WTC11 (cell line): ENCODE data around the gene RGS17. TPM values are rescaled to one million over a fixed set of nuclear protein-coding genes. Genes with fewer than 3 reads are reported as not detected.

Experiments used
- ATAC-seq: fragments of 200-7000 bp; cut with Tn5 transposase; 2 replicates; pipeline ENCODE4 v1.10.0; 2021; ENCODE audit warnings: mild to moderate bottlenecking, moderate library complexity
- CTCF ChIA-PET: fragments of 300-600 bp; sonication (Branson Sonifier 250); formaldehyde crosslinking; loops from one replicate; lab custom pipeline; 2021; ENCODE audit warnings: antibody characterized with exemption; lab: Charles Lee
- POLR2A ChIA-PET: fragments of 350-600 bp; sonication (Branson Sonifier 250); formaldehyde crosslinking; loops from one replicate; lab custom pipeline; 2021; ENCODE audit warnings: antibody characterized with exemption; lab: Charles Lee
- DNase-seq: peaks from one replicate; pipeline ENCODE4 v3.0.0; 2021; ENCODE audit warnings: low spot score
- H3K27ac Mint-ChIP-seq: 2 replicates; pipeline ENCODE4 v1.8.0; 2021; ENCODE audit warnings: mixed read lengths
- H3K27me3 Mint-ChIP-seq: 2 replicates; pipeline ENCODE4 v1.8.0; 2021; ENCODE audit warnings: low read depth, mild to moderate bottlenecking, moderate library complexity, mixed read lengths
- H3K36me3 Mint-ChIP-seq: 2 replicates; pipeline ENCODE4 v1.8.0; 2021; ENCODE audit warnings: mixed read lengths
- H3K4me1 Mint-ChIP-seq: 2 replicates; pipeline ENCODE4 v1.8.0; 2022; ENCODE audit warnings: mixed read lengths
- H3K4me3 Mint-ChIP-seq: 2 replicates; pipeline ENCODE4 v1.8.0; 2021; ENCODE audit warnings: mild to moderate bottlenecking, moderate library complexity, mixed read lengths
- H3K9me3 Mint-ChIP-seq: 2 replicates; pipeline ENCODE4 v1.8.0; 2021; ENCODE audit warnings: mixed read lengths
- ARID4B ChIP-seq: sonication (generic); formaldehyde crosslinking; IDR thresholded peaks from 2 replicates; pipeline ENCODE4 v1.8.0; 2023; ENCODE audit warnings: missing genetic modification reagents, mild to moderate bottlenecking, borderline replicate concordance
- ATF3 ChIP-seq: sonication (generic); formaldehyde crosslinking; conservative IDR thresholded peaks from 2 replicates; pipeline ENCODE4 v1.8.1; 2022; ENCODE audit warnings: mild to moderate bottlenecking, missing genetic modification reagents
- CBFB ChIP-seq: sonication (generic); formaldehyde crosslinking; IDR thresholded peaks from 2 replicates; pipeline ENCODE4 v1.8.1; 2022; ENCODE audit warnings: mild to moderate bottlenecking, low read depth, missing genetic modification reagents
- CREB1 ChIP-seq: sonication (generic); formaldehyde crosslinking; IDR thresholded peaks from 2 replicates; pipeline ENCODE4 v1.8.0; 2023; ENCODE audit warnings: mild to moderate bottlenecking, missing genetic modification reagents
- ELF4 ChIP-seq: sonication (generic); formaldehyde crosslinking; IDR thresholded peaks from 2 replicates; pipeline ENCODE4 v1.8.1; 2022; ENCODE audit warnings: low read depth, mild to moderate bottlenecking, moderate library complexity, missing genetic modification reagents
- ESRRA ChIP-seq: sonication (generic); formaldehyde crosslinking; IDR thresholded peaks from 2 replicates; pipeline ENCODE4 v1.8.1; 2022; ENCODE audit warnings: mild to moderate bottlenecking, missing genetic modification reagents, borderline replicate concordance
- JUN ChIP-seq: sonication (generic); formaldehyde crosslinking; IDR thresholded peaks from 2 replicates; pipeline ENCODE4 v1.8.0; 2023; ENCODE audit warnings: mild to moderate bottlenecking, missing genetic modification reagents
- KAT7 ChIP-seq: sonication (generic); formaldehyde crosslinking; IDR thresholded peaks from 2 replicates; pipeline ENCODE4 v1.8.1; 2023; ENCODE audit warnings: missing genetic modification reagents, mild to moderate bottlenecking, borderline replicate concordance
- MAX ChIP-seq: sonication (generic); formaldehyde crosslinking; IDR thresholded peaks from 2 replicates; pipeline ENCODE4 v1.8.0; 2022; ENCODE audit warnings: mild to moderate bottlenecking, missing genetic modification reagents
- MXD4 ChIP-seq: fragments of 250-450 bp; sonication (Bioruptor Pico); IDR thresholded peaks from 2 replicates; pipeline ENCODE4 v1.8.0; 2021; ENCODE audit warnings: mild to moderate bottlenecking, moderate library complexity, borderline replicate concordance
- NR1H2 ChIP-seq: sonication (generic); formaldehyde crosslinking; IDR thresholded peaks from 2 replicates; pipeline ENCODE4 v1.9.0; 2021; ENCODE audit warnings: mild to moderate bottlenecking, moderate library complexity, missing genetic modification reagents
- PRRX2 ChIP-seq: fragments of 250-450 bp; sonication (Bioruptor Pico); IDR thresholded peaks from 2 replicates; pipeline ENCODE4 v1.8.0; 2021; ENCODE audit warnings: mild to moderate bottlenecking
- RELA ChIP-seq: sonication (generic); formaldehyde crosslinking; IDR thresholded peaks from 2 replicates; pipeline ENCODE4 v1.8.1; 2022; ENCODE audit warnings: missing genetic modification reagents, mild to moderate bottlenecking, borderline replicate concordance
- TCF7 ChIP-seq: sonication (generic); formaldehyde crosslinking; IDR thresholded peaks from 2 replicates; pipeline ENCODE4 v1.8.0; 2022; ENCODE audit warnings: mild to moderate bottlenecking, low read depth, missing genetic modification reagents, moderate library complexity
- TEAD1 ChIP-seq: sonication (generic); formaldehyde crosslinking; IDR thresholded peaks from 2 replicates; pipeline ENCODE4 v1.8.0; 2022; ENCODE audit warnings: mild to moderate bottlenecking, missing genetic modification reagents
- USF1 ChIP-seq: sonication (generic); formaldehyde crosslinking; IDR thresholded peaks from 2 replicates; pipeline ENCODE4 v1.8.0; 2022; ENCODE audit warnings: mild to moderate bottlenecking, missing genetic modification reagents
- ZNF281 ChIP-seq: sonication (generic); formaldehyde crosslinking; IDR thresholded peaks from 2 replicates; pipeline ENCODE4 v1.8.0; 2023; ENCODE audit warnings: mild to moderate bottlenecking, missing genetic modification reagents
- total RNA-seq: library from RNA; stranded (reverse); gene quantifications from 3 replicates; pipeline ENCODE4 v1.2.3, GENCODE V29; 2021

The RGS17 gene
- total RNA-seq, 1 experiment from 2014 or later, result 9.3 TPM

GRCh38 chr6:152981989-152982903, 148.8 kb downstream of the RGS17 start:
- TF ChIP-seq MAX (CRISPR knock-in tag) (0 out of 2 replicates have a peak, but pooled peaks have one; percentile 31), TEAD1 (0 out of 2 replicates have a peak, but pooled peaks have one; percentile 15), PRRX2 (CRISPR knock-in tag) (no peak), USF1 (CRISPR knock-in tag) (0 out of 2 replicates have a peak, but pooled peaks have one; percentile 23), MXD4 (no peak), RELA (CRISPR knock-in tag) (0 out of 2 replicates have a peak, but pooled peaks have one; percentile 64), ZNF281 (CRISPR knock-in tag) (0 out of 2 replicates have a peak, but pooled peaks have one; percentile 35), JUN (CRISPR knock-in tag) (peak; percentile 27; the same call in 1 of the 2 replicates), NR1H2 (CRISPR knock-in tag) (no peak), TCF7 (no peak), ARID4B (CRISPR knock-in tag) (peak; percentile 46)
- CTCF ChIA-PET, result interaction anchor here (0.6 to 0.9 kb wide), 2 partner anchors 27 to 1513 kb away, joined by 3 to 5 read pairs; no protein-coding TSS in a partner anchor
- Mint-ChIP-seq H3K4me1 (peaks cover 48% of the 10 kb centered on the region), H3K4me3 (peak overlapping the region; percentile 96), H3K36me3 (peaks cover 25% of the 10 kb centered on the region), H3K27ac (peak overlapping the region; percentile 15), H3K9me3 (no peaks in the 10 kb centered on the region), H3K27me3 (no peaks in the 10 kb centered on the region)
- DNase-seq (no peak), ATAC-seq (no peak)
- POLR2A ChIA-PET, result interaction anchor here (0.8 to 1.6 kb wide), 5 partner anchors 12 to 198 kb away, joined by 3 to 16 read pairs (median 3); partner anchors contain the start of gene MTRF1L

- ChIA-PET CTCF (no interaction called here), POLR2A (no interaction called here)
- Mint-ChIP-seq H3K4me3 (peak overlapping the region; percentile 93), H3K27me3 (no peaks in the 10 kb centered on the region), H3K27ac (peak overlapping the region; percentile 24; the same call in 1 of the 2 replicates), H3K9me3 (no peaks in the 10 kb centered on the region), H3K4me1 (peaks cover 54% of the 10 kb centered on the region), H3K36me3 (peaks cover 30% of the 10 kb centered on the region)
- ATAC-seq (no peak), DNase-seq (no peak)
- TF ChIP-seq ZNF281 (CRISPR knock-in tag) (no peak), ELF4 (CRISPR knock-in tag) (no peak), KAT7 (no peak), TEAD1 (no peak), CBFB (CRISPR knock-in tag) (no peak), ESRRA (CRISPR knock-in tag) (no peak), ATF3 (CRISPR knock-in tag) (no peak), CREB1 (no peak)
Observed at GRCh38 chr6:152981219-152981618, 149.9 kb downstream of the RGS17 start.
